SK-MEL-5 (cell line): Measurements from ENCODE around the gene GGA1. TPM values are rescaled to one million over a fixed set of nuclear protein-coding genes. Genes with fewer than 3 reads are reported as not detected.
"Not testable (repeated sequence)": the region's sequence is repeated elsewhere in the genome, so short reads cannot be mapped to it uniquely, and the experiment has no call there.

Experiments used
- DNase-seq: peaks from one replicate; pipeline ENCODE4 v3.0.0-alpha.2; 2016; ENCODE audit warnings: low read depth, low spot score
- in situ Hi-C: cut with HindIII; loops from 2 replicates; pipeline ENCODE4 v1.10.0; 2016; ENCODE audit warnings: low sequenced_read_pairs, high pct_unique_total_duplicates, low pct_unique_long_range_greater_than_20kb
- total RNA-seq: library from RNA; depleted of rRNA; stranded (reverse); fragments of >200 nt; shearing (Covaris generic); gene quantifications from 2 replicates; pipeline ENCODE4 v1.2.3, GENCODE V29; 2014

Gene GGA1
- total RNA-seq, 1 experiment from 2014 or later = 70.3 TPM

DNA sequence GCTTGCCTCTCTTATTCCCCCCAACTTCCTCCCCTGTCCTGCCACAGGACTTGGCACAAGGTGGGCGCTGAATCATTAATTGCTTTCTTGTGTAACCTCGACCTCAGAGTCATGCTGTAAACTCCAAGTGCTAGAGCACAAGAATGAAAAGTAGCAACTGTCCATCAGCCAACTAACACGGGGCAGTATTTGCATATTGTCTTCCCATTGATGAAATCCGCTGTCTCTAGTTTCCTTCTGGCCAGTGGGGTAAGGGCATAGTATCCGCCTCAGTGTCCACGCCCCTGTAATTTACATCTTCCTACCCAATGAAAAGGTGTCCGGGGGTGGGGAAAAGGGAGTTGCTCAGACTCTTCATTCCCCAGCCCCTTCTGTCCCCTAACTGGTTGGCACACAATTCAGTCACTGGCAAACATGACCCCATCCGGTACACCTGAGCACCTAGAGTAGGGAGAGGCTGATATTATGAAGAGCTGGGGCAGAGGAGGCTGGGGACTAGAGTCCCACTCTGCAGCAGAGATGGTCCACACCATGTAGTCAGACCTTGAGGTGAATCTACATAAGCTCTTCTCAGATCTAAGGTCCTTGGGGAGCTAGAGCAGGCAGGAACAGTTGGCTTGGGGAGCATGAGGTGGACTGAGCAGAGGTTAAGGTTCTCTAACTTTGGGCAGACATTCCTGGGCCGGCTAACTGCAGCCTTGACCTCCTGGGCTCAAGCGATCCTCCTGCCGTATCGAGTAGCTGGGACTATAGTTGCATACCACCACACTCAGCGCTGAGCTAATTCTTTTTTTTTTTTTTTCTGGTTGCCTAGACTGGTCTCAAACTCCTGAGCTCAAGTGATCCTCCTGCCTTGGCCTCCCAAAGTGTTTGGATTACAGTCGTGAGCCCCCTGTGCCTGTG lies 6.8 kb upstream of the GGA1 start:
- DNase-seq = peak; percentile 56
- in situ Hi-C loops = no loop called here

GRCh38 chr22:37602546-37603277 lies 5.9 kb upstream of the GGA1 start:
- DNase-seq, in situ Hi-C loops: not testable (repeated sequence)

DNA sequence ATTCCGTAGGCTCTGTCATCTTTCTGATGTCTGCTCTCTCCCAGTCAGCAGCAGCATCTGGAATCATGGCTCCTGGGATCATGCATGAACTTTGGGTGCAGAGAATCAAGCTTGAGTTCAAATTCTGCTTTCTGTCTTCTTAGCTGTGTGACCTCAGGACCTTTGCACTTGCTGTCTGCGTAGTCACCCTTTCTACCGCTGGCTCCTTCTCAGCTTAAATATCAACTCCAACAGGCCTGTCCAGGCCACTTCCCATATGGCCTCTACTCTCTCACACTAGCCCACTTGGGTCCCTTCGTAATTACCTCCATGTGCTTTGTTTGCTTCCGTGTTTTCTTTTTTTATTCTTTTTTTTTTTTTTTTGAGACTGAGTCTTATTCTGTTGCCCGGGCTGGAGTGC lies 4.6 kb upstream of the GGA1 start:
- in situ Hi-C loops = no loop called here
- DNase-seq = no peak

- in situ Hi-C loops = no loop called here
These were observed 3.8 kb upstream of the GGA1 start for GRCh38 chr22:37604875-37605274.

GRCh38 chr22:37607010-37607934 lies 1.4 kb upstream of the GGA1 start:
- in situ Hi-C loops = no loop called here

More at GRCh38 chr22:37604875-37605274, 3.8 kb upstream of the GGA1 start:
- DNase-seq = peak; percentile 52

GRCh38 chr22:37607935-37608476 lies 628 bp upstream of the GGA1 start:
- in situ Hi-C loops = no loop called here

More at GRCh38 chr22:37607010-37607934, 1.4 kb upstream of the GGA1 start:
- DNase-seq = peak; percentile 82

DNA sequence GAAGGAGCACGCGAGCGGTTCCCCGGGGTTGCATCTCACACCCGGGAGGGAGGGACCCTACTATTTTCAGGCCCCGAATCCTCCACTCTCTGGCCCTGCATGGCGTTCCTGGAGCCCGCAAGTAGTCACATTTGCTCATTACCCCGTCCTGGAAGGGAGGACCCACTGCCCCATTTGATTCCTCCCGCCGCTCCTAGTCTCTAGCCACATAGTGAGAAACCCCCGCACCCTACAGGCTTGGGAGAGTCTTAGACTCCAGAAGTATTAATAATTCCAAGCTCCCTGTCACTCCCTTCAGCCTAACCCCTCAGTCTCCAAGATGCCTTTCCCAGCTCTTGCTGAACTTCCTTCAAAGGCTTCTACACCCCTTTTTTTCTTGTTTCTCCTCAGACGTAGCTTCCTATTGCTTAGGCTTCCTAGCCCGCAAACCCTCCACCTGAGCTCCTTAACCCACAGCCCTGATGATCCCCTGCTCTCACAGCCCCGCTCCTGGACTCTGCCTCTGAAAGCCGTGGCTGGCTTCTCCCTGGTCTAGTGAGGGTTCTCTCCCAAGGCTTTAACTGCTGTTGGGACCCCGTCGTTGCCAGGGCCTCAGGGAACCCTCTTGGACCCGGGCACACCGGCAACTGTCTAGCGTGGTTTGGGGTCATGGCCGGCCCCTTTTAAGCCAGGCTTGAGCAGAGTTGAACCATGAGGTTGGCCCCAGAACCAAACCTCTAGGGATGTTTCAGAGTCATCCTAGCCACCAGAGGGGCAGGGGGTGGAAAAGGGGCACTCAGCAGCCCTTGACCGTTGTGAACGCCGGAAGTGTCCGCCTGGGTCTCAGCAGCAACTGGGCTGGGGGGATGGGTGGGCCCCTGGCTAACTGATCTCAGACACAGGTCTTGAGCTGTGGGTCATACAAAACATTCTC lies 862 bp downstream of the GGA1 start:
- no peak for DNase-seq
- in situ Hi-C loops = no loop called here

More at GRCh38 chr22:37607935-37608476, 628 bp upstream of the GGA1 start:
- DNase-seq = no peak

DNA sequence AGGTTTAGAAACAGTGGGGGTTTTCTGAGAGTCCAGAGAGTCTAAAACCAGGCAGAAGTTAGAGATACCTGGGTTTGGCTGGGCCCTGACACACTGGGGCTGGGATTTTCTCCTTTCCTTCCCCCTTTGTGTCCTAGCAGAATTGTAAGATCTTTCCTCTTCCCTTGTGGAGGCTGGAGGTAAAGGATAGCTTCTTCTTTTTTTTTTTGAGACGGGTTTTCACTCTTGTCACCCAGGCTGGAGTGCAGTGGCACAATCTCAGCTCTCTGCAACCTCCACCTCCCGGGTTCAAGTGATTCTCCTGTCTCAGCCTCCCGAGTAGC lies 1.5 kb downstream of the GGA1 start:
- DNase-seq, in situ Hi-C loops: not testable (repeated sequence)

- in situ Hi-C loops = no loop called here
- peak; percentile 65 for DNase-seq
These were observed 2.0 kb downstream of the GGA1 start for GRCh38 chr22:37610480-37611129.

GRCh38 chr22:37611207-37611606 lies 2.6 kb downstream of the GGA1 start:
- in situ Hi-C loops = no loop called here
- peak; percentile 42 for DNase-seq

DNA sequence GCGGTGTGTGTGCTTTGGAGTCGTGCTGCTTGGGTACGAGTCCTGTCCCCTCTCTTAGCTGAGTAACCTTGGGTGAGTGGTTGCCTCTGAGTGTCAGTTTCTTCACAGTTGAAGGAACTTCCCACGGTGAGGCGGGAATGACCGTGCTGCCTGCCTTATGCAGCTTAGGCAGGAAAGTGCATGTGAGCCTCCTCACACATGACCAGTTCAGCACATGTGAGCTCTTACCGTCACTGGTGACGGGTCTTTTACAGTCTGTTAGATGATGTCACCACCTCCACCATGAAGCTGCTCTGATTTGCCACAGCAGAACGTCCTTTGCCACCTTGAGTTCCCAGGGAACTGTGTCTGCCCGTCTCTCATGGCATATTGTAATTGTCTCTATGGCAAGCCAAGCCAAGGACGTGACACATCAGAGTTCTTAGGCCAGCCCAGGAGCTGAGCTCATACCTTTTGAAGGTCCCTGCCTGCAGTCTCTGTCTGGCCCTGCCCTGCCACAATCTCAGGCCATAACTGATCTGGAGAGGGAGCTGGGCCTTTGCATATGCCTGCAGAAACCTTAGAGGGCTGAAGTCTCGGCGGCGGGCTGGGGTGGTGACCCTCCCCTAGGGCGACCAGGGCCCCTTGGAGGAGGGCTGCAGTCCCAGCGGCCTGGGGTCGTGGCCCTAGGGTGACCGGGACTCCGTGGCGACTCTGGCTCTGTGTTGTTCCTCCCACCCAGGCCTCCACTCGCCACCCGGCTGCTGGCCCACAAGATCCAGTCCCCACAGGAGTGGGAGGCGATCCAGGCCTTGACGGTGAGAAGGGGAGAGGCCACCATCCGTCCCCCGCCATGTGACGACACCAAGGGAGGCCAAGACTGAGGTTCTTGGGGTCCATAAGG lies 7.8 kb downstream of the GGA1 start:
- in situ Hi-C loops = no loop called here
- no peak for DNase-seq

- no peak for DNase-seq
- in situ Hi-C loops = no loop called here
These were observed 8.8 kb downstream of the GGA1 start for GRCh38 chr22:37617431-37617830.

- DNase-seq = no peak
- in situ Hi-C loops = no loop called here
These were observed 9.5 kb downstream of the GGA1 start for GRCh38 chr22:37618072-37618656.

DNA sequence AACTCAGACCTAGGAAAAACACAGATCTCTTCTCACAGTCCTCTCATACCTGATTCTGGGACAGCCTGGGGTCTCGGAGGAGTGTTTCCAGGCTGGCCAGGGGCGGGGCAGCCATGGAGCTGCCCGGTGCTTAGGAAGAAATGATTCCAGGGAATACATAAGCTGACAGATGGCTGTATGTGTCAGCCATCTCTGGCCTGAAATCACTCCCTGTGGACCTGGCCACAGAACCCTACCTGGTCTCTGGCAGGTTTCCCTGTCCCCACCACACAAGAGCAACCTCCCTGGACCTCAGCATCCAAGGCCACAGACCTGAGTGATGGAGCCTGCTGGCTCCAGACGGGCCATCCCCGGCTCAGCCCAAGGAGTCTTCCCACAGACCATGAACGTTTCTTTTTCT lies 10.0 kb downstream of the GGA1 start:
- in situ Hi-C loops = no loop called here
- DNase-seq = no peak

- no peak for DNase-seq
- in situ Hi-C loops = no loop called here
These were observed 11.4 kb downstream of the GGA1 start for GRCh38 chr22:37619991-37620390.
